ENCODE measurements around the gene MAP3K4. TPM values are rescaled to one million over a fixed set of nuclear protein-coding genes. Genes with fewer than 3 reads are reported as not detected.

MAP3K4 gene
- total RNA-seq, 1 experiment from 2014 or later = 69.8 TPM

GRCh38 chr6:161056451-161056850 lies 64.9 kb downstream of the MAP3K4 start:
- H3K9me3 Mint-ChIP-seq = peaks cover 1% of the 10 kb centered on the region; the same call in 1 of the 2 replicates
- no peak overlapping the region for H3K27ac Mint-ChIP-seq
- no peak for TF ChIP-seq SP1 (CRISPR knock-in tag; conservative IDR thresholded peaks at IDR 0.05)
- TF ChIP-seq MYBL2 (CRISPR knock-in tag; IDR thresholded peaks at IDR 0.05) = no peak
- TF ChIP-seq, protein P1, sequence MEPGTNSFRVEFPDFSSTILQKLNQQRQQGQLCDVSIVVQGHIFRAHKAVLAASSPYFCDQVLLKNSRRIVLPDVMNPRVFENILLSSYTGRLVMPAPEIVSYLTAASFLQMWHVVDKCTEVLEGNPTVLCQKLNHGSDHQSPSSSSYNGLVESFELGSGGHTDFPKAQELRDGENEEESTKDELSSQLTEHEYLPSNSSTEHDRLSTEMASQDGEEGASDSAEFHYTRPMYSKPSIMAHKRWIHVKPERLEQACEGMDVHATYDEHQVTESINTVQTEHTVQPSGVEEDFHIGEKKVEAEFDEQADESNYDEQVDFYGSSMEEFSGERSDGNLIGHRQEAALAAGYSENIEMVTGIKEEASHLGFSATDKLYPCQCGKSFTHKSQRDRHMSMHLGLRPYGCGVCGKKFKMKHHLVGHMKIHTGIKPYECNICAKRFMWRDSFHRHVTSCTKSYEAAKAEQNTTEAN (CRISPR knock-in tag; IDR thresholded peaks at IDR 0.05) = no peak
- TF ChIP-seq, protein P2, sequence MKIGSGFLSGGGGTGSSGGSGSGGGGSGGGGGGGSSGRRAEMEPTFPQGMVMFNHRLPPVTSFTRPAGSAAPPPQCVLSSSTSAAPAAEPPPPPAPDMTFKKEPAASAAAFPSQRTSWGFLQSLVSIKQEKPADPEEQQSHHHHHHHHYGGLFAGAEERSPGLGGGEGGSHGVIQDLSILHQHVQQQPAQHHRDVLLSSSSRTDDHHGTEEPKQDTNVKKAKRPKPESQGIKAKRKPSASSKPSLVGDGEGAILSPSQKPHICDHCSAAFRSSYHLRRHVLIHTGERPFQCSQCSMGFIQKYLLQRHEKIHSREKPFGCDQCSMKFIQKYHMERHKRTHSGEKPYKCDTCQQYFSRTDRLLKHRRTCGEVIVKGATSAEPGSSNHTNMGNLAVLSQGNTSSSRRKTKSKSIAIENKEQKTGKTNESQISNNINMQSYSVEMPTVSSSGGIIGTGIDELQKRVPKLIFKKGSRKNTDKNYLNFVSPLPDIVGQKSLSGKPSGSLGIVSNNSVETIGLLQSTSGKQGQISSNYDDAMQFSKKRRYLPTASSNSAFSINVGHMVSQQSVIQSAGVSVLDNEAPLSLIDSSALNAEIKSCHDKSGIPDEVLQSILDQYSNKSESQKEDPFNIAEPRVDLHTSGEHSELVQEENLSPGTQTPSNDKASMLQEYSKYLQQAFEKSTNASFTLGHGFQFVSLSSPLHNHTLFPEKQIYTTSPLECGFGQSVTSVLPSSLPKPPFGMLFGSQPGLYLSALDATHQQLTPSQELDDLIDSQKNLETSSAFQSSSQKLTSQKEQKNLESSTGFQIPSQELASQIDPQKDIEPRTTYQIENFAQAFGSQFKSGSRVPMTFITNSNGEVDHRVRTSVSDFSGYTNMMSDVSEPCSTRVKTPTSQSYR (CRISPR knock-in tag; IDR thresholded peaks at IDR 0.05) = no peak
- TF ChIP-seq ZNF512 (CRISPR knock-in tag; IDR thresholded peaks at IDR 0.05; ENCODE audit: borderline replicate concordance) = no peak
- no peak for DNase-seq (ENCODE audit: low spot score)
- H3K4me3 Mint-ChIP-seq = no peak overlapping the region
- ChIA-PET CTCF (interaction anchor here (1.0 kb wide), 1 partner anchor 25 kb away, joined by 3 read pairs; no protein-coding TSS in a partner anchor), POLR2A (no interaction called here)
- H3K27me3 Mint-ChIP-seq (ENCODE audit: low read depth) = no peaks in the 10 kb centered on the region
- no peaks in the 10 kb centered on the region for H3K36me3 Mint-ChIP-seq
- H3K4me1 Mint-ChIP-seq = peaks cover 20% of the 10 kb centered on the region
- ATAC-seq = no peak

DNA sequence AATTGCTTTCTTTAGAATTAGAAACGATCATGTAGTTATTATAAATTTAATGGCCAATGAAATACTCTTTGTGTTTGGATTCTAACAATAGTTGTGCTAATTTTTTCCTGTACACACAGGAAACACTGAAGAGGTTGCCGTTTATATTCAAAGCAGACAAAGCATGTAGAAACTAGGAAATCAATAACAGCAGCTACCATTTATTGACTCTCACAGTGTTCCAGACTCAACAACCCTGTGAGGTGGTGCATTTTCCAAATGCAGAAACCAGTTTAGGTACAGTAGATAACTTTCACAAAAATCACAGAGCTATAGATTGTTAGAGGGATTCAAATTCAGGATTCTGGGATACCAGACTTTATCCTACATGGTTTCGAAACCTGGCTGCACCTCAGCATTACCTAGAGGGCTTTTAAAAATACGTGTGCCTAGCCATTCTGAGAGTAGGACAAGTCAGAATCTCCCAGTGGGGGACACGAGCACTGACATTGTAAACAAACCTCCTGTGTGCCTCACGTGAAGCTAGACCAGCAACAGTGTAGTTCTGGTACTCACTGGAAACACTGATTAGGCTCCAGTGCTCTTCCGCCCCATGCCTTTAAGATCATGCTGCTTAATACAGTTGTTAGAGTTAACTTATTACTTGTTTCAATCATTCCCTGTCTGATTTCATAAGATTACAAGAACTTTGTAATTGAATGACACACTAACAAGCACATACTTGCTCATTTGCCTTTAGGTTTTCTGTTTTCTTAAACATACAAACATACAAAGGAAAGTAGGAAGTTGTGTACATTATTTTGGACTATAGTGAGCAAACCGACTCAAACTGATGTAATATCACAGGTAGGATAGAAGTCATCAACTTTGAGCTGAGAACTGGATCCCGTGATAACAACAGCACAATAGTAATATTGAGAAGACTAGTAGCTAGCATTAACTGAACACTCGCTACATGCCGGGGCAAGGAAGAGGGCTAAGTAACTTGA lies 65.8 kb downstream of the MAP3K4 start:
- peak overlapping the region; percentile 77 for H3K27ac Mint-ChIP-seq
- no peak for DNase-seq (ENCODE audit: low spot score)
- no peaks in the 10 kb centered on the region for H3K27me3 Mint-ChIP-seq (ENCODE audit: low read depth)
- ChIA-PET POLR2A (no interaction called here), CTCF (no interaction called here)
- TF ChIP-seq ZNF396 (CRISPR knock-in tag; IDR thresholded peaks at IDR 0.05; ENCODE audit: borderline replicate concordance) = no peak
- TF ChIP-seq, protein P1 (CRISPR knock-in tag; IDR thresholded peaks at IDR 0.05) = no peak
- TF ChIP-seq, protein P3, sequence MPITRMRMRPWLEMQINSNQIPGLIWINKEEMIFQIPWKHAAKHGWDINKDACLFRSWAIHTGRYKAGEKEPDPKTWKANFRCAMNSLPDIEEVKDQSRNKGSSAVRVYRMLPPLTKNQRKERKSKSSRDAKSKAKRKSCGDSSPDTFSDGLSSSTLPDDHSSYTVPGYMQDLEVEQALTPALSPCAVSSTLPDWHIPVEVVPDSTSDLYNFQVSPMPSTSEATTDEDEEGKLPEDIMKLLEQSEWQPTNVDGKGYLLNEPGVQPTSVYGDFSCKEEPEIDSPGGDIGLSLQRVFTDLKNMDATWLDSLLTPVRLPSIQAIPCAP (CRISPR knock-in tag; IDR thresholded peaks at IDR 0.05) = no peak
- TF ChIP-seq, protein P2 (CRISPR knock-in tag; IDR thresholded peaks at IDR 0.05) = no peak
- TF ChIP-seq ELF4 (CRISPR knock-in tag; IDR thresholded peaks at IDR 0.05; ENCODE audit: low read depth) = no peak
- no peak for TF ChIP-seq HMGXB4 (CRISPR knock-in tag; IDR thresholded peaks at IDR 0.05)
- H3K4me1 Mint-ChIP-seq = peaks cover 20% of the 10 kb centered on the region
- peaks cover 3% of the 10 kb centered on the region; the same call in 1 of the 2 replicates for H3K9me3 Mint-ChIP-seq
- H3K4me3 Mint-ChIP-seq = no peak overlapping the region
- H3K36me3 Mint-ChIP-seq = no peaks in the 10 kb centered on the region
- ATAC-seq = peak; percentile 38; the same call in 1 of the 2 replicates

Measured in WTC11 (cell line).